Effector memory CD8-positive, alpha-beta T cell (primary cell): ENCODE measurements around the gene KRTAP5-7.
"Not testable (repeated sequence)": the region's sequence is repeated elsewhere in the genome, so short reads cannot be mapped to it uniquely, and the experiment has no call there.

Experiments
- ATAC-seq: fragments of 150-1000 bp; cut with Tn5 transposase; replicated peaks from 2 replicates; pipeline ENCODE4 v1.10.0; 2021; ENCODE audit warnings: mild to moderate bottlenecking, moderate library complexity
- DNase-seq, 3 experiments: peaks; one replicate each; pipeline ENCODE4 v3.0.0; 2021
- H3K27ac Mint-ChIP-seq, 2 donors: one replicate each; pipeline ENCODE4 v1.8.0; 2022; ENCODE audit warnings: mild to moderate bottlenecking in 2 of 2, mixed read lengths in 2 of 2, moderate library complexity in 2 of 2
- H3K27me3 Mint-ChIP-seq, 2 donors: one replicate each; pipeline ENCODE4 v1.8.0; 2022; ENCODE audit warnings: mixed read lengths in 2 of 2
- H3K36me3 Mint-ChIP-seq: one replicate; pipeline ENCODE4 v1.8.0; 2022; ENCODE audit warnings: mild to moderate bottlenecking, moderate library complexity, mixed read lengths; ENCODE audit not compliant: insufficient read depth
- H3K4me1 Mint-ChIP-seq, 2 donors: one replicate each; pipeline ENCODE4 v1.8.0; 2022; ENCODE audit warnings: low read depth in 2 of 2, mixed read lengths in 2 of 2
- H3K4me3 Mint-ChIP-seq, 2 donors: one replicate each; pipeline ENCODE4 v1.8.0; 2022; ENCODE audit warnings: mild to moderate bottlenecking in 2 of 2, mixed read lengths in 2 of 2, moderate library complexity in 2 of 2
- H3K9me3 Mint-ChIP-seq, 2 donors: one replicate each; pipeline ENCODE4 v1.8.0; 2022; ENCODE audit warnings: mixed read lengths in 2 of 2

The KRTAP5-7 gene

GRCh38 chr11:71566081-71566620, 39.1 kb downstream of the KRTAP5-7 start:
- H3K9me3 Mint-ChIP-seq, result no peaks in the 10 kb centered on the region

DNA sequence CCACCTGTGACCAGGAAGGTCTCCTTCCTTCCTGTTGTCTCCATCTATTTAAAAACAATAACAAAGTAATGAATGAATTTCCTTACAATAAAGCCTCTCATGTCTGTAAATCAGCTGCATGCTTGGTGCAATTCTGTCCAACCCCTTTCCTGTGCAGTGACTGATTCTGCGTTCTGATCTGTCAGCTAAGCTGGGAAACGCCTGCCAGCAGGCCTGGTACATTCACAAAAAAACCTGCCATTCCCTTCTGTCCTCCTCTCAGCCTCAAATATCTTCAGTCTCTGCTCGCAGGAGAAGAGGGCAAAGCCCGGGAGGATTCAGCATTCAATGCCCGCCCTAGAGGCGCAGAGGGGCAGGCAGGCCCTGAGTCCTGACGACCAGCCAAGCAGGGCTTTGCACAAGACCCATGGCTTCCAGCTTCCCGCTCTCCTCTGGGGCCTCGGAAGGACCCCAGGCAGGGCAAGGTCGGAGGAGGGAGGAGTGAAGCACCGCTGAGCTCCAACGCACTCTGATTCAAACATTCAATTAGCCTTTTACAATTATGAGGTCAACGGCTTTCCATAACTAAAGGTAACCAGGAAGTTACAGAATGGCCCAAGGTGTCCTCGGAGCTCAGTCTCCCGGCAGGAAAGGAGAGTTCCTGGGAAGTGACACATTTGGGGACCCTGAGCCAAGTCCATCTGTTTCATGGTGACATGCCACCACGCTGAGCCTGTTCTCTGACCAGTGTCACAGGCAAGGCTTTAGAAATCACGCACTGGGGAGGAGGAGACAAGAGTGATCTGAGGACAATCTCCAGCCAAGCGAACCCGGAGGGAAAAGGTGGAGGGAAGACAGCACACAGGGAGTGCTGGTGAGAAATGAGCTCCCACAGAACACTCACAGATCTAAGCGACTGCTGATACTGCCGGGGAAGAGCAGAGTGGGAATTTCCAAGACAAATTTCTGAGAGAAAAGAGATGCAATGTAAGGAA, 39.8 kb downstream of the KRTAP5-7 start:
- H3K4me3 Mint-ChIP-seq, H3K4me1 Mint-ChIP-seq, H3K36me3 Mint-ChIP-seq, H3K27ac Mint-ChIP-seq, ATAC-seq, H3K9me3 Mint-ChIP-seq, DNase-seq: not testable (repeated sequence)
- peaks cover 47 to 56% of the 10 kb centered on the region in 2 donors for H3K27me3 Mint-ChIP-seq

More at GRCh38 chr11:71566081-71566620, 39.1 kb downstream of the KRTAP5-7 start:
- DNase-seq, result no peak
- peaks cover 0 to 2% of the 10 kb centered on the region in 2 donors for H3K4me1 Mint-ChIP-seq
- peaks cover 53 to 62% of the 10 kb centered on the region in 2 donors for H3K27me3 Mint-ChIP-seq
- no peak for ATAC-seq
- H3K27ac Mint-ChIP-seq, result no peak overlapping the region
- H3K4me3 Mint-ChIP-seq, result no peak overlapping the region
- H3K36me3 Mint-ChIP-seq, result no peaks in the 10 kb centered on the region

GRCh38 chr11:71567633-71568032, 40.6 kb downstream of the KRTAP5-7 start:
- not testable (repeated sequence) for H3K4me1 Mint-ChIP-seq, ATAC-seq
- H3K27me3 Mint-ChIP-seq, result peaks cover 47 to 54% of the 10 kb centered on the region in 2 donors

DNA sequence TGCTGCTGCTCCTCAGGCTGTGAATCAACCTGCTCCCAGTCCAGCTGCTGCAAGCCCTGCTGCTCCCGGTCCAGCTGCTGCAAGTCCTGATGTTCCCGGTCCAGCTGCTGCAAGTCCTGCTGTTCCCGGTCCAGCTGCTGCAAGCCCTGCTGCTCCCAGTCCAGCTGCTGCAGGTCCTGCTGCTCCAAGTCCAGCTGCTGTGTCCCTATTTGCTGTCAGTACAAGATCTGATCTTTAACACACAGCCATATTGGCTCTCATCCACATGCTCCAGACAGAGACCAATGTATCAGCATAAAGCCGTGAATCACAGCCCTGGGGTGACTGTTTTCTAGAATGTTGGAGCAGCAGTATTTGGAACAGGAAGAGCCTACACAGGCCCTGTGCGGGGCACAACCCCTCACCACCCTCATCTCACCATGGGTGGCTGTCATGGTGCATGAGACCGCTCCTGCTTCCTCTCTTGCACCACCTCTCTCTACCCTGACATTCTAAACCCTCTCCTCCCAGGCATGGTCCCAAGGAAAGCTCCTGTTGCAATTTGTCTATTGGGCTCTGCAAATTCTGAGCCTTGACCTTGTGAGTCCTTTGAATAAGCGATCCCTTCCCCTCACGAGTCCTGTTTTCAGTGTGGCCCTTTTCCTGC, 41.8 kb downstream of the KRTAP5-7 start:
- Mint-ChIP-seq H3K27me3 (peaks cover 36 to 44% of the 10 kb centered on the region in 2 donors), H3K9me3 (no peaks in the 10 kb centered on the region), H3K36me3 (no peaks in the 10 kb centered on the region), H3K4me3 (no peak overlapping the region), H3K4me1 (peaks cover 0 to 2% of the 10 kb centered on the region in 2 donors), H3K27ac (no peak overlapping the region)
- ATAC-seq (no peak), DNase-seq (no peak)

More at GRCh38 chr11:71567633-71568032, 40.6 kb downstream of the KRTAP5-7 start:
- H3K9me3 Mint-ChIP-seq, H3K36me3 Mint-ChIP-seq, DNase-seq, H3K4me3 Mint-ChIP-seq, H3K27ac Mint-ChIP-seq: not testable (repeated sequence)

GRCh38 chr11:71571101-71571850, 44.2 kb downstream of the KRTAP5-7 start:
- not testable (repeated sequence) for H3K4me3 Mint-ChIP-seq, H3K36me3 Mint-ChIP-seq, DNase-seq, H3K9me3 Mint-ChIP-seq, H3K27ac Mint-ChIP-seq, H3K4me1 Mint-ChIP-seq, ATAC-seq
- peaks cover 19 to 29% of the 10 kb centered on the region in 2 donors for H3K27me3 Mint-ChIP-seq

DNA sequence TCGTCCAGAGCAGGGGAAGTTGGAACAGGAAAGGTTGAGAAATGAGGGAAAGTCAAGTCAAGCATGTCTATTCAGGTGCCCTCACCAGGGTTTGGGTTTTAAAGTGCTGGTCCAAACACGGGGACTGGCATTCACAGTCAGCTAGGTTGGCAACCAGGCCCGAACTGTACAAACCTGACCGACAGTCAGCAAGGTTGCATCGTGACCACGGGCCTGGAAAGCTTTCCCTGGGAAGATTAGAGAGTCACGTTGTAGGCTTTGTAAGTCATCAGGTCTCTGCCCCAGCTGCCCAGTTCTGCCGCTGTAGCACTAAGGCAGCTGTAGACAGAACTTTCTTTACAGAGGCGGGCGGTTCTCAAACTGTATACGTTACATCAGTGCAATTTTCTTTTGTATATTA, 45.7 kb downstream of the KRTAP5-7 start:
- no peaks in the 10 kb centered on the region for H3K4me1 Mint-ChIP-seq
- DNase-seq, result no peak
- no peaks in the 10 kb centered on the region for H3K9me3 Mint-ChIP-seq
- ATAC-seq, result no peak
- H3K27me3 Mint-ChIP-seq, result peaks cover 6 to 17% of the 10 kb centered on the region in 2 donors
- no peak overlapping the region for H3K27ac Mint-ChIP-seq
- no peak overlapping the region for H3K4me3 Mint-ChIP-seq
- H3K36me3 Mint-ChIP-seq, result no peaks in the 10 kb centered on the region

DNA sequence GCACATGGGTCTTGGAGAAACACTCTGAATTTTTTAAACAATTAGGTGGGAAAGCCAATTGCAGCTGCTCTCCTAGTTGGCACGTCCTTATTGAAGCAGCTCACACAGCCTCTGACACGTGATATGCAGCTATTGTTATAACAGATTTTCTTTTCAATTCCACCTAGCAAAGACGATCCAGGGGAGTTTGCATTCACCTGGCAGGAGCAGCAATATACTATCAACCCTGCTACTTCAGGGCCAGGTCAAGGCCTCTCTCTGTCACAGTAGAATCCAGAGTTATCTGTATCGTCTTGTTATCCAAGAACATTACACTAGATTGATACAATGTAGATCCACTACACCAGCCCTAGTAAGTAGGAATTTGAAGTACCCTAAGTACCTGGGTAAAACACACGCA, 47.4 kb downstream of the KRTAP5-7 start:
- Mint-ChIP-seq H3K4me1 (no peaks in the 10 kb centered on the region), H3K4me3 (no peak overlapping the region), H3K9me3 (no peaks in the 10 kb centered on the region), H3K27ac (no peak overlapping the region), H3K27me3 (peaks cover 6 to 17% of the 10 kb centered on the region in 2 donors), H3K36me3 (no peaks in the 10 kb centered on the region)
- DNase-seq (no peak), ATAC-seq (no peak)

- H3K27ac Mint-ChIP-seq, result no peak overlapping the region
Measured at GRCh38 chr11:71575723-71576424, 48.8 kb downstream of the KRTAP5-7 start.

GRCh38 chr11:71576688-71577465, 49.8 kb downstream of the KRTAP5-7 start:
- not testable (repeated sequence) for ATAC-seq, H3K27ac Mint-ChIP-seq, H3K4me3 Mint-ChIP-seq, H3K9me3 Mint-ChIP-seq, H3K4me1 Mint-ChIP-seq, DNase-seq, H3K36me3 Mint-ChIP-seq
- peaks cover 20 to 26% of the 10 kb centered on the region in 2 donors for H3K27me3 Mint-ChIP-seq

More at GRCh38 chr11:71575723-71576424, 48.8 kb downstream of the KRTAP5-7 start:
- no peak for DNase-seq
- H3K36me3 Mint-ChIP-seq, result no peaks in the 10 kb centered on the region
- peaks cover 11 to 20% of the 10 kb centered on the region in 2 donors for H3K27me3 Mint-ChIP-seq
- ATAC-seq, result no peak
- H3K4me3 Mint-ChIP-seq, result no peak overlapping the region
- no peaks in the 10 kb centered on the region for H3K9me3 Mint-ChIP-seq
- H3K4me1 Mint-ChIP-seq, result peaks cover 0 to 2% of the 10 kb centered on the region in 2 donors

DNA sequence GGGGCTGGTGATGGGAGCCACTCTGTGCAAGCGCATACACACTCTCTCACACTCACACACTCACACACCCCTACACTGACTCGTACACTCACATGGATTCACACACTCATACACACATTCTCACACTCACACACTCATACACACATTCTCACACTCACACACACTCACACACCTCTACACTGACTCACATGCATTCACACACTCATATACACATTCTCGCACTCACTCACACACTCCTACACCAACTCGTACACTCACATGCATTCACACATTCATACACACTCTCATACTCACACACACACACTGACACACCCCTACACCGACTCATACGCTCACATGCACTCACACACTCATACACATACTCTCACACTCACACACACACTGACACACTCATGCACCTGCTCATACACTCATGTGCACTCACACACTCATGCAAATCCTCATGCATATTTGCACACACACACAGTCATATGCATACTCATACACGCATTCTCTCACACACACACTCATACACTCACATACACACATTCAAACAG, 50.5 kb downstream of the KRTAP5-7 start:
- Mint-ChIP-seq H3K9me3 (no peaks in the 10 kb centered on the region), H3K4me1 (peaks cover 0 to 2% of the 10 kb centered on the region in 2 donors), H3K4me3 (no peak overlapping the region), H3K27ac (no peak overlapping the region), H3K36me3 (no peaks in the 10 kb centered on the region), H3K27me3 (peaks cover 25 to 32% of the 10 kb centered on the region in 2 donors)
- DNase-seq, result no peak
- ATAC-seq, result no peak
